Measurements from ENCODE around the gene WDR12. TPM values are rescaled to one million over a fixed set of nuclear protein-coding genes. Genes with fewer than 3 reads are reported as not detected.
"Not testable (repeated sequence)": the region's sequence is repeated elsewhere in the genome, so short reads cannot be mapped to it uniquely, and the experiment has no call there.

The WDR12 gene
- total RNA-seq, 4 donors from 2014 or later, result 8.2 to 17.6 (median 12.8) TPM

- peak overlapping the region; percentile 65 to 78 (median 73) for H3K4me3 ChIP-seq
- peaks cover 0 to 13% (median 0%) of the 10 kb centered on the region in 4 donors for H3K36me3 ChIP-seq
- H3K9me3 ChIP-seq, result no peaks in the 10 kb centered on the region
- TF ChIP-seq, protein P1, sequence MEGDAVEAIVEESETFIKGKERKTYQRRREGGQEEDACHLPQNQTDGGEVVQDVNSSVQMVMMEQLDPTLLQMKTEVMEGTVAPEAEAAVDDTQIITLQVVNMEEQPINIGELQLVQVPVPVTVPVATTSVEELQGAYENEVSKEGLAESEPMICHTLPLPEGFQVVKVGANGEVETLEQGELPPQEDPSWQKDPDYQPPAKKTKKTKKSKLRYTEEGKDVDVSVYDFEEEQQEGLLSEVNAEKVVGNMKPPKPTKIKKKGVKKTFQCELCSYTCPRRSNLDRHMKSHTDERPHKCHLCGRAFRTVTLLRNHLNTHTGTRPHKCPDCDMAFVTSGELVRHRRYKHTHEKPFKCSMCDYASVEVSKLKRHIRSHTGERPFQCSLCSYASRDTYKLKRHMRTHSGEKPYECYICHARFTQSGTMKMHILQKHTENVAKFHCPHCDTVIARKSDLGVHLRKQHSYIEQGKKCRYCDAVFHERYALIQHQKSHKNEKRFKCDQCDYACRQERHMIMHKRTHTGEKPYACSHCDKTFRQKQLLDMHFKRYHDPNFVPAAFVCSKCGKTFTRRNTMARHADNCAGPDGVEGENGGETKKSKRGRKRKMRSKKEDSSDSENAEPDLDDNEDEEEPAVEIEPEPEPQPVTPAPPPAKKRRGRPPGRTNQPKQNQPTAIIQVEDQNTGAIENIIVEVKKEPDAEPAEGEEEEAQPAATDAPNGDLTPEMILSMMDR (IDR thresholded peaks at IDR 0.05), result no peak
- TF ChIP-seq POLR2AphosphoS5 (IDR thresholded peaks at IDR 0.05) (no peak), EP300 (IDR thresholded peaks at IDR 0.05) (no peak), POLR2A (IDR thresholded peaks at IDR 0.05; ENCODE audit: low read depth) (no peak)
- intact Hi-C loops (cut with DNase I), result no loop called here
- no peak for DNase-seq (ENCODE audit: extremely low spot score)
- H3K27me3 ChIP-seq, result no peaks in the 10 kb centered on the region
- peak overlapping the region; percentile 79 to 93 (median 88) for H3K27ac ChIP-seq (replicated peaks in 1 of 4)
- peaks cover 16 to 29% (median 27%) of the 10 kb centered on the region in 4 donors for H3K4me1 ChIP-seq
- 0% methylated on average over 8 of the region's 8 CpGs for WGBS
Measured at GRCh38 chr2:202911203-202911511, 316 bp downstream of the WDR12 start.

GRCh38 chr2:202910698-202911097, 775 bp downstream of the WDR12 start:
- WGBS, result 14% methylated on average over 3 of the region's 3 CpGs
- TF ChIP-seq EP300 (IDR thresholded peaks at IDR 0.05) (no peak), POLR2AphosphoS5 (IDR thresholded peaks at IDR 0.05) (no peak), POLR2A (IDR thresholded peaks at IDR 0.05; ENCODE audit: low read depth) (no peak)
- TF ChIP-seq, protein P1 (IDR thresholded peaks at IDR 0.05), result no peak
- no peak for DNase-seq (ENCODE audit: extremely low spot score)
- H3K27ac ChIP-seq (replicated peaks in 1 of 4), result peak overlapping the region in 1 of 4 donors; percentile 93
- intact Hi-C loops (cut with DNase I), result no loop called here
- no peaks in the 10 kb centered on the region for H3K27me3 ChIP-seq
- H3K36me3 ChIP-seq, result peaks cover 0 to 15% (median 2%) of the 10 kb centered on the region in 4 donors
- H3K4me3 ChIP-seq, result peak overlapping the region; percentile 65 to 78 (median 73)
- H3K4me1 ChIP-seq, result peaks cover 16 to 29% (median 27%) of the 10 kb centered on the region in 4 donors
- H3K9me3 ChIP-seq, result no peaks in the 10 kb centered on the region

- whole genome bisulfite sequencing, result 92% methylated on average over 5 of the region's 5 CpGs
- intact Hi-C loops (cut with DNase I); H3K27me3 ChIP-seq; DNase-seq (ENCODE audit: extremely low spot score); H3K9me3 ChIP-seq; H3K27ac ChIP-seq (replicated peaks in 1 of 4): not testable (repeated sequence)
- Histone ChIP-seq H3K4me1 (peaks cover 16 to 29% (median 27%) of the 10 kb centered on the region in 4 donors), H3K36me3 (peaks cover 0 to 19% (median 4%) of the 10 kb centered on the region in 4 donors), H3K4me3 (peak overlapping the region in 3 of 4 donors; percentile 65 to 78 (median 75))
Measured at GRCh38 chr2:202910250-202910649, 1.2 kb downstream of the WDR12 start.

GRCh38 chr2:202909394-202910192, 1.9 kb downstream of the WDR12 start:
- intact Hi-C loops (cut with DNase I), result no loop called here
- TF ChIP-seq, protein P1 (IDR thresholded peaks at IDR 0.05), result no peak
- TF ChIP-seq EP300 (IDR thresholded peaks at IDR 0.05) (no peak), POLR2A (IDR thresholded peaks at IDR 0.05; ENCODE audit: low read depth) (no peak), POLR2AphosphoS5 (IDR thresholded peaks at IDR 0.05) (no peak)
- WGBS, result 91% methylated on average over 6 of the region's 6 CpGs

DNA sequence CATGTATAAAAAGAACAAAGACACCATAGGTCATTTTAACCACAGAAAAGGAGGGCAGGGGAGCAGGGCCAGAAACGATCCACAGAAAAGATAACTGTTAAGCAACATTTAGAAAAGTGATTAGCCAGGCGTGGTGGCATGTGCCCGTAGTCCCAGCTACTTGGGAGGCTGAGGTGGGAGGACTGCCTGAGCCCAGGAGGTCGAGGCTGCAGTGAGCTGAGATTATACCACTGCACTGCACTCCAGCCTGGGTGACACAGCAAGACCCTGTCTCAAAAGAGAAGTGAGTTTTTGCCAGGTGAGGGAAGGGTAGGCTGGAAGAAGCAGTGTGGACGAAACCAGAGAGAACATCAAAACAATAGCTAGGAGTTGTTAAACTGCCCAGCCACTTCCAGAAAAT, 3.3 kb downstream of the WDR12 start:
- TF ChIP-seq, protein P1 (IDR thresholded peaks at IDR 0.05), result no peak
- TF ChIP-seq EP300 (IDR thresholded peaks at IDR 0.05), result no peak
- no peak for TF ChIP-seq POLR2A (IDR thresholded peaks at IDR 0.05; ENCODE audit: low read depth)
- no peak for TF ChIP-seq POLR2AphosphoS5 (IDR thresholded peaks at IDR 0.05)
- Histone ChIP-seq H3K27ac (replicated peaks in 1 of 4) (no peak overlapping the region), H3K36me3 (peaks cover 0 to 19% (median 5%) of the 10 kb centered on the region in 4 donors), H3K4me1 (peaks cover 13 to 25% (median 21%) of the 10 kb centered on the region in 4 donors), H3K4me3 (no peak overlapping the region), H3K9me3 (no peaks in the 10 kb centered on the region), H3K27me3 (no peaks in the 10 kb centered on the region)
- 87% methylated on average over 5 of the region's 5 CpGs for WGBS
- intact Hi-C loops (cut with DNase I), result no loop called here
- DNase-seq (ENCODE audit: extremely low spot score), result no peak

More at GRCh38 chr2:202909394-202910192, 1.9 kb downstream of the WDR12 start:
- Histone ChIP-seq H3K36me3 (peaks cover 0 to 19% (median 5%) of the 10 kb centered on the region in 4 donors), H3K4me1 (peaks cover 16 to 29% (median 27%) of the 10 kb centered on the region in 4 donors), H3K4me3 (no peak overlapping the region), H3K9me3 (no peaks in the 10 kb centered on the region), H3K27ac (replicated peaks in 1 of 4) (no peak overlapping the region), H3K27me3 (no peaks in the 10 kb centered on the region)
- DNase-seq (ENCODE audit: extremely low spot score), result no peak

- intact Hi-C loops (cut with DNase I); H3K9me3 ChIP-seq; H3K27me3 ChIP-seq; DNase-seq (ENCODE audit: extremely low spot score); H3K4me3 ChIP-seq; H3K27ac ChIP-seq (replicated peaks in 1 of 4): not testable (repeated sequence)
- H3K4me1 ChIP-seq, result peaks cover 5 to 14% (median 9%) of the 10 kb centered on the region in 4 donors
- peaks cover 0 to 23% (median 5%) of the 10 kb centered on the region in 4 donors for H3K36me3 ChIP-seq
Measured at GRCh38 chr2:202905507-202905906, 6.0 kb downstream of the WDR12 start.
